ENCODE data around the gene OSBPL5.

The OSBPL5 gene, protein sequence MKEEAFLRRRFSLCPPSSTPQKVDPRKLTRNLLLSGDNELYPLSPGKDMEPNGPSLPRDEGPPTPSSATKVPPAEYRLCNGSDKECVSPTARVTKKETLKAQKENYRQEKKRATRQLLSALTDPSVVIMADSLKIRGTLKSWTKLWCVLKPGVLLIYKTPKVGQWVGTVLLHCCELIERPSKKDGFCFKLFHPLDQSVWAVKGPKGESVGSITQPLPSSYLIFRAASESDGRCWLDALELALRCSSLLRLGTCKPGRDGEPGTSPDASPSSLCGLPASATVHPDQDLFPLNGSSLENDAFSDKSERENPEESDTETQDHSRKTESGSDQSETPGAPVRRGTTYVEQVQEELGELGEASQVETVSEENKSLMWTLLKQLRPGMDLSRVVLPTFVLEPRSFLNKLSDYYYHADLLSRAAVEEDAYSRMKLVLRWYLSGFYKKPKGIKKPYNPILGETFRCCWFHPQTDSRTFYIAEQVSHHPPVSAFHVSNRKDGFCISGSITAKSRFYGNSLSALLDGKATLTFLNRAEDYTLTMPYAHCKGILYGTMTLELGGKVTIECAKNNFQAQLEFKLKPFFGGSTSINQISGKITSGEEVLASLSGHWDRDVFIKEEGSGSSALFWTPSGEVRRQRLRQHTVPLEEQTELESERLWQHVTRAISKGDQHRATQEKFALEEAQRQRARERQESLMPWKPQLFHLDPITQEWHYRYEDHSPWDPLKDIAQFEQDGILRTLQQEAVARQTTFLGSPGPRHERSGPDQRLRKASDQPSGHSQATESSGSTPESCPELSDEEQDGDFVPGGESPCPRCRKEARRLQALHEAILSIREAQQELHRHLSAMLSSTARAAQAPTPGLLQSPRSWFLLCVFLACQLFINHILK

DNA sequence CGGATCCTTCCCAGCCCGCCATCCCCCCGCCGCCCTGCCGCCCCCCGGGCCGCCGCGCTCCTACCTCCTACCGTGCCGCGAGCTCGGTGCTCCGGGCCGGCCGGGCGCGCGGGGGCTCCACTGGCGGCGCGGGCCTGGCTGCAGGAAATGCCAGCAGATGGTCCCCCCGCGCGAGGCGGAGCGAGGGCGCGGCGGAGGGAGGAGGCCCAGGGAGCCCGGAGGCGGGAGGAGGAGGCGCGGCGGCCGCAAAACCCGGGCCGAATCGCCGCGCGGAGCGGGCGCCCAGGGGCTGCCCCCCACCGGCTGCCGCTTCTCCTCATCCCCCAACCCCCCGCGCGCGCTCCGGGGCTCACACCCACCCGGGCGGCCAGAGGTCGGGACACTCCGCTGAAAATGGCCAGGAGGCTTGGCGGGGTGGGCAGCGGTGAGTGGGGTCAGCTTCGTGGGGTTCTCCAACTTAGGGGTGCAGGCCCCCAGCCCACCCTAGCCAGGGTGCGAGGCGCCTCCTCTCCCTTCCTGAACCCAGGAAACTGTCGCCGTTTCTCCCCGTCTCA, at the start of gene OSBPL5:
Gene OSBPL5 (minus strand): TSS at position 159 of the 554 bp plus-strand sequence. CDS start 36,162 bp downstream, outside the sequence.
- peaks cover 3% of the 10 kb centered on the region for H3K27me3 ChIP-seq (replicated peaks; ENCODE audit: control insufficient read depth, insufficient read depth, low read length)
- H3K36me3 ChIP-seq (ENCODE audit: control insufficient read depth, insufficient read depth, low read length) = no peaks in the 10 kb centered on the region
- TF ChIP-seq, protein P1, sequence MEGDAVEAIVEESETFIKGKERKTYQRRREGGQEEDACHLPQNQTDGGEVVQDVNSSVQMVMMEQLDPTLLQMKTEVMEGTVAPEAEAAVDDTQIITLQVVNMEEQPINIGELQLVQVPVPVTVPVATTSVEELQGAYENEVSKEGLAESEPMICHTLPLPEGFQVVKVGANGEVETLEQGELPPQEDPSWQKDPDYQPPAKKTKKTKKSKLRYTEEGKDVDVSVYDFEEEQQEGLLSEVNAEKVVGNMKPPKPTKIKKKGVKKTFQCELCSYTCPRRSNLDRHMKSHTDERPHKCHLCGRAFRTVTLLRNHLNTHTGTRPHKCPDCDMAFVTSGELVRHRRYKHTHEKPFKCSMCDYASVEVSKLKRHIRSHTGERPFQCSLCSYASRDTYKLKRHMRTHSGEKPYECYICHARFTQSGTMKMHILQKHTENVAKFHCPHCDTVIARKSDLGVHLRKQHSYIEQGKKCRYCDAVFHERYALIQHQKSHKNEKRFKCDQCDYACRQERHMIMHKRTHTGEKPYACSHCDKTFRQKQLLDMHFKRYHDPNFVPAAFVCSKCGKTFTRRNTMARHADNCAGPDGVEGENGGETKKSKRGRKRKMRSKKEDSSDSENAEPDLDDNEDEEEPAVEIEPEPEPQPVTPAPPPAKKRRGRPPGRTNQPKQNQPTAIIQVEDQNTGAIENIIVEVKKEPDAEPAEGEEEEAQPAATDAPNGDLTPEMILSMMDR (IDR thresholded peaks at IDR 0.05; ENCODE audit: insufficient read depth, low read length, poor library complexity, severe bottlenecking) = no peak
- no peak for DNase-seq (ENCODE audit: extremely low read depth, insufficient read length)
- no peak within 1 kb of the TSS for H3K4me3 ChIP-seq (replicated peaks; ENCODE audit: low read depth, low read length)

GRCh38 chr11:3214420-3214699, 49.2 kb upstream of the OSBPL5 start:
- TF ChIP-seq, protein P1 (IDR thresholded peaks at IDR 0.05; ENCODE audit: insufficient read depth, low read length, poor library complexity, severe bottlenecking) = no peak
- DNase-seq (ENCODE audit: extremely low read depth, insufficient read length) = no peak
- Histone ChIP-seq H3K27me3 (replicated peaks; ENCODE audit: control insufficient read depth, insufficient read depth, low read length) (no peaks in the 10 kb centered on the region; the same call in 1 of the 2 replicates), H3K4me3 (replicated peaks; ENCODE audit: low read depth, low read length) (no peak overlapping the region), H3K36me3 (ENCODE audit: control insufficient read depth, insufficient read depth, low read length) (no peaks in the 10 kb centered on the region)

DNA sequence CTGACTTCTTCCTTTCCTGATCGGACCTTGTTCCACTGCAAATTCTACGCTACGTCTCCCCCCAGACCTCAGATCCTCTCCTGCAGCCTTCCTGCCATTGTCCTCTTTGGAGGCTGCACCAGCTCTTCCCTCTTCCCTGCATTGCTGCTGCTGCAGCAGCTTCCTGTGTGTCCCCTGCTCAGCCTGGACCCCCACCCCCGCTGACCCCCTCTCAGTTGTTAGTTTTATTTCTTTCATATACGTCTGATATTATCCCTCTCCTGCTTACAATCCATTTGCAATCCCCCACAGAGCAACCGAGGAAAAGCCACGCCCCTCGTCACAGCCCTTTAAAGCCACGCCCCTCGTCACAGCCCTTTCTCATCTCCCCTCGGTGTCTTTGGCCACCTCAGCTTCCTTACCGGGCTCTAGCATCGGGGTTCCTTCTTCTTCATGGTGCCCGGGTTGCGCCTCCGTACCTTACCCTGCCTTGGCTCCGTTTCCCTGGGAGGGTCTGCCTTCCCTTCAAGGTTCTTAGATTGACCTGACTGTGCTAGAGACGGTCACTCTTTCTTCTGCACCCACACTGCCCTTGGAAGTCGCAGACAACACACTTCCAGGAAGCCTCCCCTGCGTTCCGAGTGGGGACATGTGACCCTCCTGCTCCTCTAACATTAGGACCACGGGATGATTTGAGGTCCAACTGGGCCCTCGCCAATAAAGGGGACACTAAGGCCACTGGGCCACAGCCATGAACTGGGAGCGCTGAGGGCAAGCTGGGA, 48.7 kb upstream of the OSBPL5 start:
- no peak for DNase-seq (ENCODE audit: extremely low read depth, insufficient read length)

DNA sequence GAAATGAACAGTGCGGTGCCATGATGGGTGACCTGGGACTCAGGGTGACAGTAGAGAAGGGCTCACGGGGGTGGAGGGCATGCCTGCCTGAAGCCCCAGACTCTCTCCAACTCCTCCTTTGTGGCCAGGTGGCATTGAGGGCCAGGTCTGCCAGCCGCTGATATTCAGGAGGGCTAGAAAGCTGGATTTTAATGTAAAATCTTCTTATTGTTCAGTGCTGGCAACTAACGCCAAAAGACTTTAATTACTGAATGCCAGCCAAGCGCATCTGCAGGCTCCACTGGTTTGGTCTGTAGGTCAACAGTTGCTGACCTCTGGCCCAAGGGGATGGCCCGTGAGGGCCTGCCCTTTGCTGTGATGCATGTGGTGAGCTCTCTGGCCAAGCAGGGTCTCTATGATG, 43.2 kb upstream of the OSBPL5 start:
- TF ChIP-seq, protein P1 (IDR thresholded peaks at IDR 0.05; ENCODE audit: insufficient read depth, low read length, poor library complexity, severe bottlenecking) = no peak
- DNase-seq (ENCODE audit: extremely low read depth, insufficient read length) = no peak
- no peaks in the 10 kb centered on the region for H3K36me3 ChIP-seq (ENCODE audit: control insufficient read depth, insufficient read depth, low read length)
- no peak overlapping the region for H3K4me3 ChIP-seq (replicated peaks; ENCODE audit: low read depth, low read length)
- no peaks in the 10 kb centered on the region; the same call in 1 of the 2 replicates for H3K27me3 ChIP-seq (replicated peaks; ENCODE audit: control insufficient read depth, insufficient read depth, low read length)

More for the DNA sequence above, 48.7 kb upstream of the OSBPL5 start:
- H3K27me3 ChIP-seq (replicated peaks; ENCODE audit: control insufficient read depth, insufficient read depth, low read length) = no peaks in the 10 kb centered on the region; the same call in 1 of the 2 replicates
- TF ChIP-seq, protein P1 (IDR thresholded peaks at IDR 0.05; ENCODE audit: insufficient read depth, low read length, poor library complexity, severe bottlenecking) = no peak
- no peak overlapping the region for H3K4me3 ChIP-seq (replicated peaks; ENCODE audit: low read depth, low read length)
- H3K36me3 ChIP-seq (ENCODE audit: control insufficient read depth, insufficient read depth, low read length) = no peaks in the 10 kb centered on the region

- H3K4me3 ChIP-seq (replicated peaks; ENCODE audit: low read depth, low read length) = no peak overlapping the region
- H3K27me3 ChIP-seq (replicated peaks; ENCODE audit: control insufficient read depth, insufficient read depth, low read length) = no peaks in the 10 kb centered on the region; the same call in 1 of the 2 replicates
- no peaks in the 10 kb centered on the region for H3K36me3 ChIP-seq (ENCODE audit: control insufficient read depth, insufficient read depth, low read length)
- TF ChIP-seq, protein P1 (IDR thresholded peaks at IDR 0.05; ENCODE audit: insufficient read depth, low read length, poor library complexity, severe bottlenecking) = no peak
- no peak for DNase-seq (ENCODE audit: extremely low read depth, insufficient read length)
Measured at GRCh38 chr11:3207526-3208189, 42.5 kb upstream of the OSBPL5 start.

All from GM06990 (cell line).